Activated T-helper 17 cell treated with anti-CD3 and anti-CD28 coated beads, Interleukin-2, amount 50 U/mL, for 72 hours (primary cell): Measurements from ENCODE around the gene INF2. TPM values are rescaled to one million over a fixed set of nuclear protein-coding genes. Genes with fewer than 3 reads are reported as not detected.

Experiments
- ATAC-seq: fragments of 150-1000 bp; cut with Tn5 transposase; replicated peaks from 2 replicates; pipeline ENCODE4 v1.10.0; 2021; ENCODE audit warnings: mild to moderate bottlenecking, moderate library complexity
- H3K27ac Mint-ChIP-seq: one replicate; pipeline ENCODE4 v1.8.0; 2022; ENCODE audit warnings: mixed read lengths
- H3K27me3 Mint-ChIP-seq: one replicate; pipeline ENCODE4 v1.8.0; 2022; ENCODE audit warnings: mixed read lengths
- H3K36me3 Mint-ChIP-seq: one replicate; pipeline ENCODE4 v1.8.0; 2022; ENCODE audit warnings: low read depth, mild to moderate bottlenecking, mixed read lengths
- H3K4me1 Mint-ChIP-seq: one replicate; pipeline ENCODE4 v1.8.0; 2022; ENCODE audit warnings: mixed read lengths
- H3K4me3 Mint-ChIP-seq: one replicate; pipeline ENCODE4 v1.8.0; 2022; ENCODE audit warnings: mild to moderate bottlenecking, mixed read lengths
- H3K9me3 Mint-ChIP-seq: one replicate; pipeline ENCODE4 v1.8.0; 2022; ENCODE audit warnings: mixed read lengths
- total RNA-seq, 2 donors: library from RNA; stranded (reverse); gene quantifications; one replicate each; pipeline ENCODE4 v1.2.3, GENCODE V29; 2022

The INF2 gene
- total RNA-seq, 2 donors from 2014 or later = 61.9 to 87.8 TPM

DNA sequence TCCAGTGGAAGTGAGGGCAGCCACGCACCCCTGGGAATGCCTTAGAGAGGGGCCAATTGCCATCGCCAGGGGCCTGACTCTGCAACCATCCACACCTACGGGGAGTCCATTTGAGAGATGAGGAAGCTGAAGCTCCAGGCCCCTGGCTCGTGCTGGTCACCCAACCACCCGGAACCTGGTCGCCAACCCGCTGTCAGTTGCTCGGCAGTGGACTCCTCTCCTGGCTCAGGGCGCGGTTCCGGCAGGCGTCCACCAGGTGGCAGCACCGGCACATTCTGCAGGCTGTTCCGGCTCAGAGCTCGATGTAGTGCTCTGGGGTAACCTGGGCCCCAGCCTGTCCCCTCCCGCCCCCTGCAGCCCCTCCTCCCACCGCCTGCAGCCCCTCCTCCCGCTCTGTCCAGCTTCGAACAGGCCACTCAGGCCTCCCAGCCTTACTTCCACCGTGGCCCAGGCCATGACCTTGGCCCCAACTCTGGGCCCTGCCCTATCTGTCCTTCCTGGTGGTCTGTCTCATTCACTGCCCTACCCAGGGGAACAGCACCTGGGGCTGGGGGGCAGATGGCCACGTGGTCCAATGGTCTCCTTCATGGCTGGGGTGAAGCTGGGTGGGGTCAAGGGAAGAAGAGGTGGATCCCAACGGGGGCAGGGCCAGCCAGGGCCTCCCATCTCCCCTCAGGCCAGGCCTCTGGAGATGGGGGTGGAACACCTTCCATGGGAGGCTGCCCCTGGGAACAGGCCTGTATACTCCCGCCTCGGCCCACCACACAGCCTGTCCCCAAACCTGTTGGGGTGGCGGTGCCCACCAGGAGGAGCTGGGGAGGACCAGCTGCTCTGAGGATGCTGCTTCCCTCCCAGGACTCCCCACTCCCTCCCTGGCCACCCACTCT is 79.3 kb downstream of the INF2 start:
- no peak overlapping the region for H3K27ac Mint-ChIP-seq
- H3K36me3 Mint-ChIP-seq = peaks cover 33% of the 10 kb centered on the region
- no peaks in the 10 kb centered on the region for H3K4me1 Mint-ChIP-seq
- peak; percentile 97 for ATAC-seq
- no peaks in the 10 kb centered on the region for H3K27me3 Mint-ChIP-seq
- H3K9me3 Mint-ChIP-seq = no peaks in the 10 kb centered on the region
- no peak overlapping the region for H3K4me3 Mint-ChIP-seq

DNA sequence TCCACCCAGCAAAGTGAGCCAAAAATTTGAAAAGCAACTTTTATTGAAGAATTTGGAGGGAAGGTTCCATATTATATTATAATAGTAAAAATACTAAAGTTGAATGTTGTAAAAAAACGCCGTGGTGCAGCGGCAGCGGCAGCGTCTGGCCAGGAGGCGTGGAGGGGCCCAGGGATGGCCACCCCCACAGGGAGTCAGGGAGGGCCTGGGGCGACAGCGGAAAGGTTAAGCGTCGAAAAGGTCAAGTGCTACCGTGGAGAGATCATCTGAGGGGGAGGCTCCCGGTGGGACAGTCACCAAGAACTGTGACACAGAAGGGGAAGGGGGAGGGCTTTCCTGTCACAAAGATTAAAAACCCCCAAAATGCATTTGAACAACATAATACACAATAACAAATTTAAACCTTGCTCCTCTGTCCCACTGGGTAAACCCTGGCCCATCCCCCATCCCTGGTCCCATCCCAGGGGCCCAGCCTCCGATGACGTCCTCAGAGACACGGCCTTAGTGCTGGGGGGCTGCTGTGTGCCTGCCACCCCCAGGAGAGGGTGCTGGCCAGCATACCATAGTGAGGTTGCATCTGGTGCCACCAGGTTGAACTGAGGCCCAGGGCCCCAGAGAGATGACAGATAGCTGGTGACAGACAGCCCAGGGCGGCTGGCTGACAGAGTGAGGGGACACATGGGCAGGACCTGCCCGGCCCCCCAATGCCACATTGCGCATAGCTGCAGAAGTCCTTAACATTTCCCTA is 80.1 kb downstream of the INF2 start:
- Mint-ChIP-seq H3K4me1 (no peaks in the 10 kb centered on the region), H3K27me3 (no peaks in the 10 kb centered on the region), H3K4me3 (no peak overlapping the region), H3K9me3 (no peaks in the 10 kb centered on the region), H3K27ac (peak overlapping the region; percentile 25), H3K36me3 (peaks cover 33% of the 10 kb centered on the region)
- ATAC-seq = no peak

DNA sequence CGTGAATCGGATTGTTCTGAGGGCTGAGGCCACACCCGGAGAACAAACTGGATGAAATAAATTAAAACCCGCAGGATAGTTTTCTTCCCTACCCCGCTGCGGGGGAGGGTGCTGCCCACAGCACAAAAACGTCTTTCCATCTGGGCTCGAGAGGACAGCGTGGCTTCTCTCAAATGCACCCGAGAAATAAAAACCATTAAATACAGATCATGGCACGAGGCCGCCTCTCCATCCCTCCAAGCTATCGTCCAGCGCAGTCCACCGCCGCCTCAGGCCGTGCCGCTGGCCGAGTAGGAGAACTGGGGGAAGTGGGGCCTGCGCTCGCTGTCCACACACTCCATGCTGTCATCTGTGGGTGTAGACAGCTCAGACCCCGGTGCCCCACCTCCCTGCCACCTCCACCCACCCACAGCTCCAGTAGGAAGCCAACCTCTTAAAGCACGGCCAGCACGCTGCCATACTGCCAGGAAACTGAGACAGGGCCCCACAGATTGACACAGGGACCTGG is 80.7 kb downstream of the INF2 start:
- no peaks in the 10 kb centered on the region for H3K9me3 Mint-ChIP-seq
- H3K4me1 Mint-ChIP-seq = no peaks in the 10 kb centered on the region
- peaks cover 33% of the 10 kb centered on the region for H3K36me3 Mint-ChIP-seq
- no peaks in the 10 kb centered on the region for H3K27me3 Mint-ChIP-seq
- no peak overlapping the region for H3K4me3 Mint-ChIP-seq
- no peak for ATAC-seq
- peak overlapping the region; percentile 25 for H3K27ac Mint-ChIP-seq

DNA sequence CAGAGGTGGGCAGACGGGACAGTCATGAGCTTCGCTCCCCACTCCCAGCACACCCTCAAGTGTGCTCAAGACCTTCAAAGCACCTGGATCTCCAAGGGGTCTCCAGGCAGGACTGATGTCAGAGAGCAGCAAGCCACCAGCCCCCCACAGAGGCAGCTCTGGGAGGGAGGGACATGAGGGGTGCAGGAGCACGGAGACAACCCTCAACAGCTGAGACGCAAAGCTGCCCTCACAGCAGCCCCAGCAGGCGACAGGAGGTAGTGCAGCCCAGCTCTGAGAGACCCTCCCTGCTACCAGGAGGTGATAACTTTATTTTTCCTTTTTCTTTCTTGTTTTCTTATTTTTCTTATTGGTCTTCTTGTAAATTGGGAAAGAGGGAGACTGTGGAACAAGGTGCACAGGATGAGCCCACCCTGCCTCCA is 81.4 kb downstream of the INF2 start:
- Mint-ChIP-seq H3K9me3 (no peaks in the 10 kb centered on the region), H3K36me3 (peaks cover 33% of the 10 kb centered on the region), H3K4me3 (no peak overlapping the region), H3K27me3 (no peaks in the 10 kb centered on the region), H3K27ac (no peak overlapping the region), H3K4me1 (no peaks in the 10 kb centered on the region)
- no peak for ATAC-seq

DNA sequence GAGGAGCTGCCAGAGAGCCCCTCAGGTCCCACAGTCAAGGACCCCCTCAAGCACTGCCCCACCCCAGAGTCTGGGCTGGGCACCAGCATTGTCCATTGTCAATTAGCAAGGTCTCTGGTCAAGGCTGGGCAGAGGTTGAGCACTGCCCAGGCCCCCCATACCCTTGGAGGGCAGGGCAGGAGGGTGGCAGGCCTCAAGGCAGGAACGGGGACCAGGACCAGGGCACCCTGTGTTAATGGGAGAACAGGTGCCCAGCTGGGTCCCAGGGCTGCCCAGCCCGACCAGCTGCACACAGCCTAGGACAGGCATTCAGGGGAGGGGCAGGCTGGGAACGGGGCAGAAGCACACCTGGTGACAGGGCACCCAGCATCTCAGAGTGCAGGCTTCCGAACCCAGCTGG is 82.0 kb downstream of the INF2 start:
- no peak for ATAC-seq
- Mint-ChIP-seq H3K9me3 (no peaks in the 10 kb centered on the region), H3K36me3 (peaks cover 33% of the 10 kb centered on the region), H3K4me1 (no peaks in the 10 kb centered on the region), H3K27me3 (no peaks in the 10 kb centered on the region), H3K27ac (no peak overlapping the region), H3K4me3 (no peak overlapping the region)

Other genes starting within 250 kb of the INF2 start
- not detected for gene C14orf180, start 109.9 kb upstream of the INF2 start, total RNA-seq
- under 1 TPM in 1 of 2 donors, not detected in 1; 0.26 TPM for gene TMEM179, start 84.8 kb upstream of the INF2 start, total RNA-seq
- 1 to 10 TPM in 1 of 2 donors, under 1 TPM in 1; 0.91 to 2.4 TPM for gene ADSS1, start 34.6 kb downstream of the INF2 start, total RNA-seq
- 100 to 1,000 TPM in 1 of 2 donors, 10 to 100 TPM in 1; 65.2 to 121 TPM for gene SIVA1, start 63.5 kb downstream of the INF2 start, total RNA-seq
- gene AKT1, start 106.1 kb downstream of the INF2 start, total RNA-seq = 100 to 1,000 TPM in 1 of 2 donors, 10 to 100 TPM in 1; 81.3 to 160 TPM
- 1 to 10 TPM; 3.0 to 3.2 TPM for gene ZBTB42, start 111.5 kb downstream of the INF2 start, total RNA-seq
- 1 to 10 TPM; 5.2 to 6.1 TPM for gene CEP170B, start 175.7 kb downstream of the INF2 start, total RNA-seq
- gene PLD4, start 235.3 kb downstream of the INF2 start, total RNA-seq = not detected